ENCODE data around the gene EPHB3. TPM values are rescaled to one million over a fixed set of nuclear protein-coding genes. Genes with fewer than 3 reads are reported as not detected.
A peak's percentile ranks its signal among the peaks of the same experiment; 100 is the strongest.

Gene EPHB3
- total and polyA plus RNA-seq, 7 donors: 1.6 to 20.2 (median 1.9) TPM

DNA sequence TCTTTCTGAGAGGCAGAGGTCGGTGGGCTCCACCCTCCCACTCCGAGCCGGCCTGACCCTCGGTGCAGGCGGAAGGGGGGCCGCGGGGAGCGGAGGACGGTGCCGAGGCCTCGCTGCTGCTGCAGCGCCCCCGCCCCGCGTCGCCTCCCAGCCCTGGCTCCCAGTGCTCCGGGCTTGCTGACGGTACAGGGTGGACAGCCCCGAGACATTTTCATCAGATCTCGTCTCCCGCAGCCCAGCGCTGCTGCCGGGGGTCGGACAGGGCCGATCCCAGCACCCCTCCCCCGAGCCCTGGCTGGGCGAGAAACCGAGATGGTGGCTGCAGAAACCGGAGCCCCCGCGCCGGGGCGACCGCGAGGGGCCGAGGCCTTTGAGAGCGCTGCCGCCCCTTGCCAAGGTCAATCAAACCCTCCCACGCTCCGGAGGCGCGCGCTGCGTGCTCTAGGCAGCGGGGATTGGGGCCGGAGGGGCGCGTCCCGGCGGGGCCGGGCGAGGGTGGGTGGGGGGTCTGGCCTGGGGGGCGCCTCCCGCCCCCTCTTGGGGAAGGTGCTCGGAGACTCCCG lies 42.5 kb downstream of the EPHB3 start:
- WGBS, 2 donors: 0 to 2% methylated on average over 56 of the region's 56 CpGs
- H3K27ac ChIP-seq: peak overlapping the region in 2 of 4 donors; percentile 12 to 27

DNA sequence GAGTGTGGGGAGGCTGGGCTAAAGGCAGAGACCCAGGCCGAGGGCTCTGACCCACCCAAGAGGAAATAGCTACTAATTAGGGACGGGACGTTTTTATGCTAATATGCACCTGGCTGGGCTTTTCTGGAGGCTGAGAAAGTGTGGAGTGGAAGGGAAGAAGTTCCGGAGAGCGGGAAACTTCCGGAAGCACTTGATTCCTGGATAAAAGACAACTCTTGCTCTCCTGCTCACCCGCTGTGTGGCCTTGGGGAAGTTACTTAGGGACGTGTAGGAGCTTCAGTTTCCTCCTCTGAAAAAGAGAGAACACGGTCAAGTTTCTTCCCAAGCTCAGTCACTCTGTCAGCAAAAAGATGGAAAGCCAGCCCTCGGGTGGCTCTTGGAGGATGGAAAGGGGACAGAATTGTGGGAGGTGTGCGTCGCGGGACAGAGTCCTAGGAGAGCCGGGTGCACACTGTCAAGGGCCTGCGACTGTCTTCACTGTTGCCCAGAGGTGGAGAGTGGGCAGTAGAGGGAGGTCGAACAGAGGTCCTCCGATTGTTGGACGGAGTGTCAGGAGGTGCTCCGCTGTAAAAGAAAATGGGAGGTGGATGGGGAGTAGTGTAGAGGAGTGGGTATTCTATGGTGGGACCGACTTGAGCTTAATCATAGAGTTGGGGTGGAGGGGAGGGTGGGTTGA lies 43.2 kb downstream of the EPHB3 start:
- H3K36me3 ChIP-seq: no peaks in the 10 kb centered on the region
- H3K4me3 ChIP-seq: peak overlapping the region in 3 of 4 donors; percentile 42 to 49 (median 48)
- no peak for TF ChIP-seq POLR2AphosphoS5 (IDR thresholded peaks at IDR 0.05)
- no peak for TF ChIP-seq POLR2A (IDR thresholded peaks at IDR 0.05)
- no peak for TF ChIP-seq EP300 (IDR thresholded peaks at IDR 0.05)
- TF ChIP-seq, protein P1, sequence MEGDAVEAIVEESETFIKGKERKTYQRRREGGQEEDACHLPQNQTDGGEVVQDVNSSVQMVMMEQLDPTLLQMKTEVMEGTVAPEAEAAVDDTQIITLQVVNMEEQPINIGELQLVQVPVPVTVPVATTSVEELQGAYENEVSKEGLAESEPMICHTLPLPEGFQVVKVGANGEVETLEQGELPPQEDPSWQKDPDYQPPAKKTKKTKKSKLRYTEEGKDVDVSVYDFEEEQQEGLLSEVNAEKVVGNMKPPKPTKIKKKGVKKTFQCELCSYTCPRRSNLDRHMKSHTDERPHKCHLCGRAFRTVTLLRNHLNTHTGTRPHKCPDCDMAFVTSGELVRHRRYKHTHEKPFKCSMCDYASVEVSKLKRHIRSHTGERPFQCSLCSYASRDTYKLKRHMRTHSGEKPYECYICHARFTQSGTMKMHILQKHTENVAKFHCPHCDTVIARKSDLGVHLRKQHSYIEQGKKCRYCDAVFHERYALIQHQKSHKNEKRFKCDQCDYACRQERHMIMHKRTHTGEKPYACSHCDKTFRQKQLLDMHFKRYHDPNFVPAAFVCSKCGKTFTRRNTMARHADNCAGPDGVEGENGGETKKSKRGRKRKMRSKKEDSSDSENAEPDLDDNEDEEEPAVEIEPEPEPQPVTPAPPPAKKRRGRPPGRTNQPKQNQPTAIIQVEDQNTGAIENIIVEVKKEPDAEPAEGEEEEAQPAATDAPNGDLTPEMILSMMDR (IDR thresholded peaks at IDR 0.05): no peak
- peak; percentile 69 for DNase-seq
- peaks cover 15 to 50% (median 35%) of the 10 kb centered on the region in 3 donors for H3K27me3 ChIP-seq
- no peaks in the 10 kb centered on the region for H3K9me3 ChIP-seq
- intact Hi-C loops (cut with DNase I): no loop called here
- WGBS, 2 donors: 50 to 55% methylated on average over 20 of the region's 20 CpGs
- H3K27ac ChIP-seq: peak overlapping the region in 2 of 4 donors; percentile 12 to 27
- H3K4me1 ChIP-seq: peaks cover 0 to 36% (median 25%) of the 10 kb centered on the region in 4 donors

More for the DNA sequence above, 42.5 kb downstream of the EPHB3 start:
- peak; percentile 60 for DNase-seq
- Histone ChIP-seq H3K4me3 (peak overlapping the region; percentile 8 to 49 (median 45)), H3K27me3 (peaks cover 15 to 50% (median 35%) of the 10 kb centered on the region in 3 donors), H3K36me3 (no peaks in the 10 kb centered on the region), H3K9me3 (no peaks in the 10 kb centered on the region), H3K4me1 (peaks cover 0 to 36% (median 25%) of the 10 kb centered on the region in 4 donors)
- intact Hi-C loops (cut with DNase I): no loop called here
- TF ChIP-seq POLR2AphosphoS5 (IDR thresholded peaks at IDR 0.05) (no peak), POLR2A (IDR thresholded peaks at IDR 0.05) (no peak), EP300 (IDR thresholded peaks at IDR 0.05) (no peak)
- TF ChIP-seq, protein P1 (IDR thresholded peaks at IDR 0.05): no peak

DNA sequence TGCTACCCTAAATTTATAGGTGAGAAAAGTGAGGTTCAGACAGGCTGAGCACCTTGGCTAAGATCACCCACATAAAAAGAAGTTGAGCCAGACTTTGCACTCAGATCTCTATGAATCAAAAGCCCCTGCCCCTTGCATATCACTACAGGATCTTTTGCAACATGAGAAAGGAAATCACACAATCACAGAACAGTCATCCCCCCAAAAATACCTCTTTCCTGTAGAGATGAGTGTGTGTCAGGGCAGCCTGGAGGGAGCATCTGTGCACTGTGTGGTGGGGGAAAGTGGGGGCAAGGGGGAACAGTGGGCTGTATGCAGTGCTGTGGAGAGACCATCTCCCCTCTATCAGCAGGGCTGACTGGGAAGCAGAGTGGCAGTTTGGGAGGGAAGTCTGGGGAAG lies 46.6 kb downstream of the EPHB3 start:
- Histone ChIP-seq H3K4me3 (no peak overlapping the region), H3K36me3 (no peaks in the 10 kb centered on the region), H3K9me3 (no peaks in the 10 kb centered on the region), H3K27me3 (peaks cover 6 to 30% (median 18%) of the 10 kb centered on the region in 3 donors), H3K4me1 (peaks cover 0 to 18% (median 14%) of the 10 kb centered on the region in 4 donors), H3K27ac (no peak overlapping the region)
- DNase-seq: peak; percentile 7
- intact Hi-C loops (cut with DNase I): no loop called here
- TF ChIP-seq, protein P1 (IDR thresholded peaks at IDR 0.05): no peak

DNA sequence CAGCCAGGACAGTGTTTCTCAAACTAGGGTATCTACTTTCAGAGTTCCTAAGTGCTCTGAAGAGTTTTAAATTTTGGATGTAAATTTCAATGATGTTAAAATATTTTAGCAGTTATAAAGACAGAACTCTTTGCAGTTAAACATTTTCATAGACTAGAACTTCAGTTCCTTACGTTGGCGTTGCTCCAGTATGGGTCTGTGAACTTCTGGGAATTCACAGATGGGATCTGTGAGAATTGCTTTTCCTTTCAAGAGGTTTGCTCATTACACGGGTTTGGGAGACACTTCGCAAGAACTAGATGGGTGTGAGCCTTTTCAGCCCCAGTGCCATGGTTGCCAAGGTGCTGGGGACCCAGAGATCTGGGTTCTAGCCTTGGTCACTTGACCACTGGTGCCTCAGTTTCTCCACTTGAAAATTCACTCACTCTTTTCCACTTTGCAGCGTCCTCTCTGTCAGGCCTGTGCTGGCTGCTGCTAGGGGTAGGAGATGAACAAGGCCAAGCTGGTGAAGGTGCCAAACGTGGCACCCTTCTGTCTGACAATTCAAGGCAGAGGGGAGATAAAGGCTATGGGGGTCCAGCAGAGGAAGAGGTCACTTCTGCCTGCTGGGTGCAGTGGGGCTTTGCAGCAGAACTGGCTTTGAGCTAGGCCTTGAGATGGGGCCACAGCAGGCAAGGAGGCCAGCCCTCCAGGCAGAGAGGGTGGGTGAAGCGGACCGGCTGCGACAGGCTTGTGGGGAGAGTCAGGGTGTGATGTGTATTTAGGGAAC lies 48.1 kb downstream of the EPHB3 start:
- Histone ChIP-seq H3K9me3 (no peaks in the 10 kb centered on the region), H3K27me3 (peaks cover 0 to 16% (median 6%) of the 10 kb centered on the region in 3 donors), H3K4me1 (peaks cover 0 to 4% (median 3%) of the 10 kb centered on the region in 4 donors), H3K4me3 (no peak overlapping the region), H3K36me3 (no peaks in the 10 kb centered on the region), H3K27ac (no peak overlapping the region)
- no peak for TF ChIP-seq POLR2A (IDR thresholded peaks at IDR 0.05)
- TF ChIP-seq, protein P1 (IDR thresholded peaks at IDR 0.05): no peak
- no peak for TF ChIP-seq POLR2AphosphoS5 (IDR thresholded peaks at IDR 0.05)
- TF ChIP-seq EP300 (IDR thresholded peaks at IDR 0.05): no peak
- intact Hi-C loops (cut with DNase I): no loop called here
- peak; percentile 35 for DNase-seq
- 86 to 90% methylated on average over 9 of the region's 9 CpGs for WGBS, 2 donors

Data from sigmoid colon (tissue), 7 donors.